PFSK-1 (cell line): ENCODE measurements around the gene APOBEC3F.

Experiments used
- FOXP2 ChIP-seq: optimal IDR thresholded peaks from 2 replicates; pipeline ENCODE3; 2011; ENCODE audit warnings: borderline replicate concordance, control low read depth, inconsistent platforms; ENCODE audit not compliant: insufficient read depth; ENCODE audit errors: extremely low read length, extremely low read depth
- POLR2AphosphoS5 ChIP-seq: IDR thresholded peaks from 2 replicates; pipeline ENCODE4 v1.6.1; 2012; ENCODE audit warnings: low read depth, mild to moderate bottlenecking, control low read depth, low read length, moderate library complexity
- SIN3A ChIP-seq: IDR thresholded peaks from 2 replicates; pipeline ENCODE4 v1.6.1; 2012; ENCODE audit warnings: mild to moderate bottlenecking, low read length, moderate library complexity, borderline replicate concordance; ENCODE audit not compliant: insufficient read depth
- TAF1 ChIP-seq: IDR thresholded peaks from 2 replicates; pipeline ENCODE4 v1.6.1; 2012; ENCODE audit warnings: low read length, control low read depth, borderline replicate concordance; ENCODE audit not compliant: insufficient read depth
- TF ChIP-seq, protein P1 (sequence below), 2 experiments: IDR thresholded peaks; 2 replicates each; pipeline versions ENCODE4 v1.6.1 to v1.8.0; 2011 to 2012; ENCODE audit warnings: low read depth in 2 of 2, low read length in 2 of 2, control low read depth in 1 of 2, inconsistent platforms in 1 of 2, mild to moderate bottlenecking in 1 of 2, moderate library complexity in 1 of 2; ENCODE audit not compliant: insufficient read depth in 1 of 2

Gene APOBEC3F

DNA sequence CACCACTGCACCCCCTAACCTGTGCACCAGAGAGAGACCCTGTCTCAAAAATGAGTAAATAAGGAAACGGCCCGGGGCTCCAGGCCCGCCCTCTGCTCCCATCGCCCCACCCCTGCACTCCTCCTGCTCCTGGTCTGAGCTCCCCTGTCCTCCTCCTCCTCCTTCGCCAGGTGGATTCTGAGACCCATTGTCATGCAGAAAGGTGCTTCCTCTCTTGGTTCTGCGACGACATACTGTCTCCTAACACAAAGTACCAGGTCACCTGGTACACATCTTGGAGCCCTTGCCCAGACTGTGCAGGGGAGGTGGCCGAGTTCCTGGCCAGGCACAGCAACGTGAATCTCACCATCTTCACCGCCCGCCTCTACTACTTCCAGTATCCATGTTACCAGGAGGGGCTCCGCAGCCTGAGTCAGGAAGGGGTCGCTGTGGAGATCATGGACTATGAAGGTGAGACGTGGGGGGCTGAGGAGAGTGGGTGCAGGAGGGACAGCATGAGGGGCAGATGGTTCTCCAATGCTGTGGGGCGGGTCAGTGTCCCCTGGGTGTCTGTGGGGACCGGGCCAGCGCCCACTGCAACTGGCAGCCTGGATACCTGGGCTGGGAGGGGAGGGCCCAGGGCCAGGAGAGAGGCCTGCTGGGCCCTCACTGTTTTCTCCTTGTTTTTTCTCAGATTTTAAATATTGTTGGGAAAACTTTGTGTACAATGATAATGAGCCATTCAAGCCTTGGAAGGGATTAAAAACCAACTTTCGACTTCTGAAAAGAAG lies 22.9 kb upstream of the APOBEC3F start:
- no peak for TF ChIP-seq FOXP2
- no peak for TF ChIP-seq POLR2AphosphoS5
- TF ChIP-seq, protein P1, sequence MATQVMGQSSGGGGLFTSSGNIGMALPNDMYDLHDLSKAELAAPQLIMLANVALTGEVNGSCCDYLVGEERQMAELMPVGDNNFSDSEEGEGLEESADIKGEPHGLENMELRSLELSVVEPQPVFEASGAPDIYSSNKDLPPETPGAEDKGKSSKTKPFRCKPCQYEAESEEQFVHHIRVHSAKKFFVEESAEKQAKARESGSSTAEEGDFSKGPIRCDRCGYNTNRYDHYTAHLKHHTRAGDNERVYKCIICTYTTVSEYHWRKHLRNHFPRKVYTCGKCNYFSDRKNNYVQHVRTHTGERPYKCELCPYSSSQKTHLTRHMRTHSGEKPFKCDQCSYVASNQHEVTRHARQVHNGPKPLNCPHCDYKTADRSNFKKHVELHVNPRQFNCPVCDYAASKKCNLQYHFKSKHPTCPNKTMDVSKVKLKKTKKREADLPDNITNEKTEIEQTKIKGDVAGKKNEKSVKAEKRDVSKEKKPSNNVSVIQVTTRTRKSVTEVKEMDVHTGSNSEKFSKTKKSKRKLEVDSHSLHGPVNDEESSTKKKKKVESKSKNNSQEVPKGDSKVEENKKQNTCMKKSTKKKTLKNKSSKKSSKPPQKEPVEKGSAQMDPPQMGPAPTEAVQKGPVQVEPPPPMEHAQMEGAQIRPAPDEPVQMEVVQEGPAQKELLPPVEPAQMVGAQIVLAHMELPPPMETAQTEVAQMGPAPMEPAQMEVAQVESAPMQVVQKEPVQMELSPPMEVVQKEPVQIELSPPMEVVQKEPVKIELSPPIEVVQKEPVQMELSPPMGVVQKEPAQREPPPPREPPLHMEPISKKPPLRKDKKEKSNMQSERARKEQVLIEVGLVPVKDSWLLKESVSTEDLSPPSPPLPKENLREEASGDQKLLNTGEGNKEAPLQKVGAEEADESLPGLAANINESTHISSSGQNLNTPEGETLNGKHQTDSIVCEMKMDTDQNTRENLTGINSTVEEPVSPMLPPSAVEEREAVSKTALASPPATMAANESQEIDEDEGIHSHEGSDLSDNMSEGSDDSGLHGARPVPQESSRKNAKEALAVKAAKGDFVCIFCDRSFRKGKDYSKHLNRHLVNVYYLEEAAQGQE (IDR thresholded peaks at IDR 0.05; ENCODE audit: insufficient read depth in 1 of 2, low read depth in 2 of 2, low read length in 2 of 2): no peak
- TF ChIP-seq TAF1: no peak
- TF ChIP-seq SIN3A: no peak

DNA sequence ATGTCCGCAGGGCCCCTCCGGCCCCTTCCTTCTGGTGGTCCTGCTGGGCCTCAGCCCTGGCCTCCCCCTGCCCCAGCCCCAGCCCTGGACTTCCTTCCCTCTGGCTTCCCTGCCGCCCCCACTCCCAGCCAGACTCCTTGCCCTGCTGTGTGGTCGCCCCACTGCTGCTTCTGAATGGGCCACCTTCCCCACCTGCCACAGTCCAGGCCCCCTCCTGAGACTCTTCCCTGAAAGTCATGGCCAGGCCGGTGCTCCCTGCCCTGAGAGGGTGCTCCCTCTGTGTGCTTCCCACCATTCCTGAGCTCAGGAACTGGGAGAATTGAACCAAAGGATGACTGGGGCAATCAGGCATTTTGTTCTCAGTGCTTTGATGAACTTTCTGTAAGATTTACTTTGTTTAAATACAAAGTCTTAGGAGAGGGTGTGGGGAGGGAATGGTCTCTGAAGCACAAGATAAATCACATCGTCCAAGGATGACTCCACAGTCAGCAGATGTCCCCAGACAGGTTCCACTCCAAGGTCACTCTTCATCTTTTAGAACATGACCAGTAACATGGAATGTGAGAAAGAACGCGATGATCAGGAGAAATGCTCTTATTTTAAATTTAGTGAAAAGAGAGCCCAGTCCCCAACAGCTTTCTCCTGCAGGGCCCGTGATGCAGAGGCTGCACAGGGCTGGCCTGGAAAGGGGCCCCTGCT lies 19.0 kb upstream of the APOBEC3F start:
- TF ChIP-seq FOXP2 (no peak), SIN3A (no peak), TAF1 (no peak), POLR2AphosphoS5 (no peak)
- TF ChIP-seq, protein P1 (IDR thresholded peaks at IDR 0.05; ENCODE audit: insufficient read depth in 1 of 2, low read depth in 2 of 2, low read length in 2 of 2): no peak

DNA sequence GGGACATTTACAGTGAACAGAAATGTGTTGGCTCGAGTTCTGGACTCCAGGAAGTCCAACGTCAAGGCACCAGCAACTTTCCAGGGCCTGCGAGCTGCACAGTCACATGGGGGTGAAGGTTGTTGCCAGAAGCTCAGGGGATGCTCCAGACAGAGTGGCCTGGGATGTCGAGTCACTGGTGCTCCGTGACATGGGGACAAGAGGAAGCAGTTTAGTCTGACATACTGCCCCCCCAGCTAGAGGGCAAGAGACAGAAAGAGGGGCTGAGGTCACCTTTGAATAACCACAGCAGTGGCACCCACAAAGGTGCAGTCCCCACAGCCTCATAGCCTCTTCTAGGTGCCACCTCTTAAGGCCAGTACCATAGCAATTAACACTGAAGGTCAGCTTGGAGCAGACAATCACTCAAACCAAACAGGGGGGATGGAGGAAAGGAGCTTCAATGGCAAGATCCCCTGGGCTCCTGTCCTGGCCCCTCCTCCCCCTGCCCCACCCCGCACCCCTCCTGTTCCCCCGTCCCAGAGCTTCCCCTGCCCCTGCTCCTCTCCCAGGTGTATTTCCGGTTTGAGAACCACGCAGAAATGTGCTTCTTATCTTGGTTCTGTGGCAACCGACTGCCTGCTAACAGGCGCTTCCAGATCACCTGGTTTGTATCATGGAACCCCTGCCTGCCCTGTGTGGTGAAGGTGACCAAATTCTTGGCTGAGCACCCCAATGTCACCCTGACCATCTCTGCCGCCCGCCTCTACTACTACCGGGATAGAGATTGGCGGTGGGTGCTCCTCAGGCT lies 15.9 kb upstream of the APOBEC3F start:
- TF ChIP-seq TAF1: no peak
- TF ChIP-seq SIN3A: no peak
- no peak for TF ChIP-seq FOXP2
- TF ChIP-seq POLR2AphosphoS5: no peak
- TF ChIP-seq, protein P1 (IDR thresholded peaks at IDR 0.05; ENCODE audit: insufficient read depth in 1 of 2, low read depth in 2 of 2, low read length in 2 of 2): no peak

DNA sequence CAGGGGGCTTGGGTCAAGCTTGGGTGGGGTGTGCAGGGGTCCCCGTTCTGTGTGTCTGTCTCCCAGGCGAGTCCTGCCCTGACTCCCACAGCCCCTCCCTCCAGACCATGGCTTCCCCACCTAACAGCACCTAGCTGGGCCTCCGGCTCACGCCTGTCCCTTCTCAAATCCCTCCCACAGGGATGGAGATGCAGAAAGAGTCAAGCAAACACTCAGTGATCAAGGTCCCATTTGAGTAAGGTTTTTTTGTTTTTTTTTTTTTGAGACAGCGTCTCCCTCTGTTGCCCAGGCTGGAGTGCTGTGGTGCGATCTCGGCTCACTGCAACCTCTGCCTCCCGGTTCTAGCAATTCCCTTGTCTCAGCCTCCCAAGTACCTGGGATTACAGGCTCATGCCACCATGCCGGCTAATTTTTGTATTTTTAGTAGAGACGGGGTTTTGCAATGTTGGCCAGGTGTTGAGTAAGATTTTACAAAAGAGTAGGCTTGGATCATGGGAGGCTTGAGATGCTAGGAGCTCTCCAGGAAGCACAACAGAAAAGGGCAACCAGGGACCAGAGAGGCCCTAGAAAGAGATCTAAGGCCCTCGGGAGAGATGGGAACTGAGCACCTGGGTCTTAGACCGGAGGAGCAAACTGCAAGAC lies 14.0 kb upstream of the APOBEC3F start:
- TF ChIP-seq TAF1 (no peak), SIN3A (no peak), POLR2AphosphoS5 (no peak), FOXP2 (no peak)
- TF ChIP-seq, protein P1 (IDR thresholded peaks at IDR 0.05; ENCODE audit: insufficient read depth in 1 of 2, low read depth in 2 of 2, low read length in 2 of 2): no peak
